Vagina (tissue), 2 donors: Measurements from ENCODE around the gene ATMIN.

Experiments used
- CTCF ChIP-seq, 3 experiments: fragments of 450-650 bp in 2 of 3; fragments of 200-600 bp in 1 of 3; sonication (generic) in 1 of 3; IDR thresholded peaks; one replicate each; pipeline ENCODE4 v1.5.1; 2017 to 2019; ENCODE audit warnings: antibody characterized with exemption in 3 of 3, mild to moderate bottlenecking in 2 of 3, moderate library complexity in 2 of 3
- POLR2AphosphoS5 ChIP-seq, 2 donors: sonication (generic); formaldehyde crosslinking; IDR thresholded peaks; one replicate each; pipeline ENCODE4 v1.9.0; 2017; ENCODE audit warnings: antibody characterized with exemption in 2 of 2, mild to moderate bottlenecking in 2 of 2, low read depth in 1 of 2; ENCODE audit not compliant: insufficient read depth in 1 of 2

GRCh38 chr16:81076566-81077075 is 41.0 kb downstream of the ATMIN start:
- TF ChIP-seq CTCF (IDR thresholded peaks at IDR 0.05) (no peak), POLR2AphosphoS5 (IDR thresholded peaks at IDR 0.05; ENCODE audit: insufficient read depth in 1 of 2, low read depth in 1 of 2) (no peak)
